Measurements from ENCODE around the gene CD163L1.

GRCh38 chr12:7395950-7396349 lies 48.0 kb downstream of the CD163L1 start:
- TF ChIP-seq YY1 (IDR thresholded peaks at IDR 0.05; ENCODE audit: insufficient read depth, insufficient read length) (no peak), SUZ12 (IDR thresholded peaks at IDR 0.05; ENCODE audit: extremely low read depth, insufficient read depth, insufficient read length) (no peak), ZNF274 (IDR thresholded peaks at IDR 0.05; ENCODE audit: low read depth, low read length) (no peak)
